ENCODE results near the gene PHC2.

DNA sequence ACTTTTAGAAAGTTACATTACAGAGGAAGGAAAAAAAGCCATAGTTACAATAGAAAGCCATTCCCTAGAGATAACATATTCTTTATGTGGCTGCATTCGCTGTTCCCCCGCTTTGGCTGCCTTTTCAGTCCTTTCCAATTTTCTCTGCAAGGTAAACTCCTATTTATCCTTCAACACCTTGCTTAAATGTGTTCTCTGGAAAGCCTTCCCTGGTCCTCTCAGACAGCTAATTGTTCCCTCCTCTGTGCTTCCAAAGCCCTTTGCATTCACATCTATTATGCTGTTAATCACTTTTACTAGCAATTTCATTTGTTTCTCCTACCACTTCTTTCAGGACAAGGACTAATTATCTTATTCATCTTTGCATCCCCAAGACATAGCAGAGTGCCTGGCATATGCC lies 1.6 kb downstream of the PHC2 start:
- TF ChIP-seq CTCF (IDR thresholded peaks at IDR 0.05; ENCODE audit: low read length) (no peak), EZH2 (optimal IDR thresholded peaks at IDR 0.05; ENCODE audit: low read depth, low read length) (no peak), EZH2phosphoT487 (IDR thresholded peaks at IDR 0.05; ENCODE audit: low read length) (no peak)
